HepG2 (cell line): ENCODE results near the gene GNG3. TPM values are rescaled to one million over a fixed set of nuclear protein-coding genes. Genes with fewer than 3 reads are reported as not detected.

ENCODE experiments used
- ETV6 ChIP-seq: sonication (generic); formaldehyde crosslinking; conservative IDR thresholded peaks from 2 replicates; pipeline ENCODE4 v1.4.0; 2020; ENCODE audit warnings: missing genetic modification reagents
- FOXJ3 ChIP-seq: sonication (generic); formaldehyde crosslinking; IDR thresholded peaks from 2 replicates; pipeline ENCODE4 v1.4.0; 2020; ENCODE audit warnings: missing genetic modification reagents, mild to moderate bottlenecking, borderline replicate concordance
- GATA4 ChIP-seq: sonication (generic); IDR thresholded peaks from 2 replicates; pipeline ENCODE4 v1.6.1; 2016; ENCODE audit warnings: antibody characterized with exemption, low read depth, borderline replicate concordance
- GPN1 ChIP-seq: sonication (generic); formaldehyde crosslinking; IDR thresholded peaks from 2 replicates; pipeline ENCODE4 v1.5.1; 2020; ENCODE audit warnings: missing genetic modification reagents, borderline replicate concordance
- HNRNPK ChIP-seq: fragments of 200-400 bp; formaldehyde crosslinking; IDR thresholded peaks from 2 replicates; pipeline ENCODE4 v1.6.1; 2018; ENCODE audit warnings: low read length, low read depth, moderate library complexity, mild to moderate bottlenecking; ENCODE audit not compliant: poor library complexity, severe bottlenecking
- MBNL3 ChIP-seq: fragments of 250-450 bp; sonication (Bioruptor Pico); conservative IDR thresholded peaks from 2 replicates; pipeline ENCODE4 v1.8.0; 2022; ENCODE audit warnings: mild to moderate bottlenecking, inconsistent platforms
- PRPF4 ChIP-seq: fragments of 200-400 bp; formaldehyde crosslinking; IDR thresholded peaks from 2 replicates; pipeline ENCODE4 v1.6.1; 2016; ENCODE audit warnings: low read length, low read depth; ENCODE audit not compliant: poor library complexity, severe bottlenecking
- SCMH1 ChIP-seq: sonication (generic); formaldehyde crosslinking; IDR thresholded peaks from 2 replicates; pipeline ENCODE4 v1.9.0; 2021; ENCODE audit warnings: missing genetic modification reagents, mild to moderate bottlenecking, borderline replicate concordance
- SP1 ChIP-seq, 2 experiments: fragments of 450-650 bp in 1 of 2; sonication (generic) in 1 of 2; formaldehyde crosslinking in 1 of 2; IDR thresholded peaks; 2 replicates each; pipeline versions ENCODE4 v1.4.0 to v1.6.1; 2016 to 2020; ENCODE audit warnings: missing genetic modification reagents in 1 of 2
- TCF7L2 ChIP-seq: IDR thresholded peaks from 2 replicates; pipeline ENCODE4 v1.6.1; 2011; ENCODE audit warnings: mild to moderate bottlenecking, low read depth, low read length, moderate library complexity
- YEATS2 ChIP-seq: sonication (generic); formaldehyde crosslinking; IDR thresholded peaks from 2 replicates; pipeline ENCODE4 v1.4.0; 2020; ENCODE audit warnings: missing genetic modification reagents, borderline replicate concordance
- ZNF138 ChIP-seq: sonication (generic); formaldehyde crosslinking; IDR thresholded peaks from 2 replicates; pipeline ENCODE4 v1.5.0; 2020; ENCODE audit warnings: mild to moderate bottlenecking, low read depth, missing genetic modification reagents
- ZNF335 ChIP-seq: sonication (generic); formaldehyde crosslinking; IDR thresholded peaks from 2 replicates; pipeline ENCODE4 v1.4.0; 2020; ENCODE audit warnings: missing genetic modification reagents
- ZNF367 ChIP-seq: sonication (generic); formaldehyde crosslinking; IDR thresholded peaks from 2 replicates; pipeline ENCODE4 v1.4.0; 2020; ENCODE audit warnings: missing genetic modification reagents, borderline replicate concordance
- ZNF549 ChIP-seq: sonication (generic); formaldehyde crosslinking; IDR thresholded peaks from 2 replicates; pipeline ENCODE4 v1.5.0; 2020; ENCODE audit warnings: missing genetic modification reagents
- ZNF891 ChIP-seq: sonication (generic); formaldehyde crosslinking; IDR thresholded peaks from 2 replicates; pipeline ENCODE4 v1.5.0; 2020; ENCODE audit warnings: mild to moderate bottlenecking, missing genetic modification reagents
- polyA plus RNA-seq, 8 experiments: library from polyadenylated mRNA; depleted of rRNA in 3 of 8; stranded (reverse) in 7 of 8; unstranded in 1 of 8; fragments of >200 nt; fragmentation: Illumina TruSeq in 4 of 8; extraction: Trizol in 4 of 8; gene quantifications; 2 replicates each; pipeline versions ENCODE4 v1.2.1 to v1.2.3, GENCODE V29; 2011 to 2016; ENCODE audit warnings: low read depth in 4 of 8, missing spikeins in 1 of 8, mixed read lengths in 1 of 8; ENCODE audit not compliant: insufficient read depth in 1 of 8
- total RNA-seq, 5 experiments: library from RNA; depleted of rRNA; stranded (reverse); fragments of >200 nt; fragmentation: Illumina TruSeq; extraction: Trizol; gene quantifications; 2 replicates each; pipeline ENCODE4 v1.2.3, GENCODE V29; 2016; ENCODE audit warnings: low read depth in 1 of 5
- TF ChIP-seq, protein P1 (sequence below): sonication (generic); formaldehyde crosslinking; IDR thresholded peaks from 2 replicates; pipeline ENCODE4 v1.5.1; 2020; ENCODE audit warnings: mild to moderate bottlenecking, missing genetic modification reagents, borderline replicate concordance
- TF ChIP-seq, protein P2 (sequence below): sonication (generic); formaldehyde crosslinking; IDR thresholded peaks from 2 replicates; pipeline ENCODE4 v1.5.0; 2020; ENCODE audit warnings: mild to moderate bottlenecking, missing genetic modification reagents
- TF ChIP-seq, protein P3 (sequence below): sonication (generic); formaldehyde crosslinking; IDR thresholded peaks from 2 replicates; pipeline ENCODE4 v1.4.0; 2020; ENCODE audit warnings: low read depth, missing genetic modification reagents
- TF ChIP-seq, protein P4 (sequence below): sonication (generic); formaldehyde crosslinking; IDR thresholded peaks from 2 replicates; pipeline ENCODE4 v1.4.0; 2020; ENCODE audit warnings: missing genetic modification reagents, borderline replicate concordance

GNG3 gene
- total and polyA plus RNA-seq, 2 of the 13 experiments (the other 11 are each of a cell fraction or from before 2014, with no cell fraction given) = not detected

DNA sequence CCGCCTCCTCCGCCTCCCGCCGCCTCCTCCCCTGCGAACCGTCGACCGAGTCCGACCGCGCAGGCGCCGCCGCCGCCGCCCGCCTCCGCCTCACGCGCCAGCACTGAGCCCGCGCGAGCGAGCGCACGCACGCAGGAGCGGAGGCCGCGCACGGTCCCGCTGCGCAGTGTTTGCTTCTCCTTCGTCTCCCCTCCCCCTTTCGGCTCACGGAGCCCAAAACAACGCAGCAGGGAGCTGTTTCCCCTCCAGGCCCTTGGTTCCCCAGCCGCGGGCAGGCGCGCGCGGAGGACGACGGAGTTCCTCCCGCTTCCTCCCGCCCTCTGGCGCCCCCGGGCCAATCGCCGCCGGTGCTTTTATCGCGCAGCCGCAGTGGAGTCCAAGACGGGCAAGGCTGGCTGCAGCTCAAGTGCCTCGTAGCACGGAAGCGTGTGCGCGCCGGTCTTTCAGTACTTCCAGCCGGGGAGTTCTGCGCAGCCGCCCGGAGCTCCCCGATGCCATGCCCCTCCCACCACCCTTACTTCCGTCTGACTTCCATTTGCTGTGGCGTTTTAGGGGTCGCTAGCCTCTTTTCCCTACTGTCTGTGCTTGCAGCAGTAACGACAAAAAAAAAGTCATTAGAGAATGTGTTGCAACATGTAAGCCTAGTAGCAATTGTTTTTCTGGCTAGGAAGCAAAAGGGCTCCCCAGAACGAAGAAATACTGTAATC, 19.8 kb downstream of the GNG3 start, which contains the start of gene HNRNPUL2 (continued):
- TF ChIP-seq, protein P1, sequence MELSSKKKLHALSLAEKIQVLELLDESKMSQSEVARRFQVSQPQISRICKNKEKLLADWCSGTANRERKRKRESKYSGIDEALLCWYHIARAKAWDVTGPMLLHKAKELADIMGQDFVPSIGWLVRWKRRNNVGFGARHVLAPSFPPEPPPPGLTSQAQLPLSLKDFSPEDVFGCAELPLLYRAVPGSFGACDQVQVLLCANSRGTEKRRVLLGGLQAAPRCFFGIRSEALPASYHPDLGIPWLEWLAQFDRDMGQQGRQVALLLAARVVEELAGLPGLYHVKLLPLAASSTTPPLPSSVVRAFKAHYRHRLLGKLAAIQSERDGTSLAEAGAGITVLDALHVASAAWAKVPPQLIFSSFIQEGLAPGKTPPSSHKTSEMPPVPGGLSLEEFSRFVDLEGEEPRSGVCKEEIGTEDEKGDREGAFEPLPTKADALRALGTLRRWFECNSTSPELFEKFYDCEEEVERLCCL (CRISPR knock-in tag) = peak; percentile 78; the same call in 1 of the 2 replicates
- peak; percentile 84; the same call in 1 of the 2 replicates for TF ChIP-seq ZNF367 (CRISPR knock-in tag)
- TF ChIP-seq ZNF549 (CRISPR knock-in tag) = no peak
- TF ChIP-seq PRPF4 = no peak
- TF ChIP-seq ETV6 (CRISPR knock-in tag) = peak; percentile 92
- TF ChIP-seq YEATS2 (CRISPR knock-in tag) = peak; percentile 88
- TF ChIP-seq, protein P2, sequence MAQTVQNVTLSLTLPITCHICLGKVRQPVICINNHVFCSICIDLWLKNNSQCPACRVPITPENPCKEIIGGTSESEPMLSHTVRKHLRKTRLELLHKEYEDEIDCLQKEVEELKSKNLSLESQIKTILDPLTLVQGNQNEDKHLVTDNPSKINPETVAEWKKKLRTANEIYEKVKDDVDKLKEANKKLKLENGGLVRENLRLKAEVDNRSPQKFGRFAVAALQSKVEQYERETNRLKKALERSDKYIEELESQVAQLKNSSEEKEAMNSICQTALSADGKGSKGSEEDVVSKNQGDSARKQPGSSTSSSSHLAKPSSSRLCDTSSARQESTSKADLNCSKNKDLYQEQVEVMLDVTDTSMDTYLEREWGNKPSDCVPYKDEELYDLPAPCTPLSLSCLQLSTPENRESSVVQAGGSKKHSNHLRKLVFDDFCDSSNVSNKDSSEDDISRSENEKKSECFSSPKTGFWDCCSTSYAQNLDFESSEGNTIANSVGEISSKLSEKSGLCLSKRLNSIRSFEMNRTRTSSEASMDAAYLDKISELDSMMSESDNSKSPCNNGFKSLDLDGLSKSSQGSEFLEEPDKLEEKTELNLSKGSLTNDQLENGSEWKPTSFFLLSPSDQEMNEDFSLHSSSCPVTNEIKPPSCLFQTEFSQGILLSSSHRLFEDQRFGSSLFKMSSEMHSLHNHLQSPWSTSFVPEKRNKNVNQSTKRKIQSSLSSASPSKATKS = no peak
- TF ChIP-seq FOXJ3 (CRISPR knock-in tag) = peak; percentile 42
- peak; percentile 71; the same call in 1 of the 2 replicates for TF ChIP-seq ZNF138 (CRISPR knock-in tag)
- TF ChIP-seq HNRNPK = peak; percentile 87
- no peak for TF ChIP-seq SP1 (IDR thresholded peaks at IDR 0.05)
- TF ChIP-seq SP1 (CRISPR knock-in tag; IDR thresholded peaks at IDR 0.05) = peak; percentile 64
- TF ChIP-seq GPN1 (CRISPR knock-in tag) = 0 out of 2 replicates have a peak, but pooled peaks have one; percentile 17
- no peak for TF ChIP-seq MBNL3
- TF ChIP-seq TCF7L2 = no peak
- TF ChIP-seq GATA4 = peak; percentile 67; the same call in 1 of the 2 replicates
- TF ChIP-seq, protein P3, sequence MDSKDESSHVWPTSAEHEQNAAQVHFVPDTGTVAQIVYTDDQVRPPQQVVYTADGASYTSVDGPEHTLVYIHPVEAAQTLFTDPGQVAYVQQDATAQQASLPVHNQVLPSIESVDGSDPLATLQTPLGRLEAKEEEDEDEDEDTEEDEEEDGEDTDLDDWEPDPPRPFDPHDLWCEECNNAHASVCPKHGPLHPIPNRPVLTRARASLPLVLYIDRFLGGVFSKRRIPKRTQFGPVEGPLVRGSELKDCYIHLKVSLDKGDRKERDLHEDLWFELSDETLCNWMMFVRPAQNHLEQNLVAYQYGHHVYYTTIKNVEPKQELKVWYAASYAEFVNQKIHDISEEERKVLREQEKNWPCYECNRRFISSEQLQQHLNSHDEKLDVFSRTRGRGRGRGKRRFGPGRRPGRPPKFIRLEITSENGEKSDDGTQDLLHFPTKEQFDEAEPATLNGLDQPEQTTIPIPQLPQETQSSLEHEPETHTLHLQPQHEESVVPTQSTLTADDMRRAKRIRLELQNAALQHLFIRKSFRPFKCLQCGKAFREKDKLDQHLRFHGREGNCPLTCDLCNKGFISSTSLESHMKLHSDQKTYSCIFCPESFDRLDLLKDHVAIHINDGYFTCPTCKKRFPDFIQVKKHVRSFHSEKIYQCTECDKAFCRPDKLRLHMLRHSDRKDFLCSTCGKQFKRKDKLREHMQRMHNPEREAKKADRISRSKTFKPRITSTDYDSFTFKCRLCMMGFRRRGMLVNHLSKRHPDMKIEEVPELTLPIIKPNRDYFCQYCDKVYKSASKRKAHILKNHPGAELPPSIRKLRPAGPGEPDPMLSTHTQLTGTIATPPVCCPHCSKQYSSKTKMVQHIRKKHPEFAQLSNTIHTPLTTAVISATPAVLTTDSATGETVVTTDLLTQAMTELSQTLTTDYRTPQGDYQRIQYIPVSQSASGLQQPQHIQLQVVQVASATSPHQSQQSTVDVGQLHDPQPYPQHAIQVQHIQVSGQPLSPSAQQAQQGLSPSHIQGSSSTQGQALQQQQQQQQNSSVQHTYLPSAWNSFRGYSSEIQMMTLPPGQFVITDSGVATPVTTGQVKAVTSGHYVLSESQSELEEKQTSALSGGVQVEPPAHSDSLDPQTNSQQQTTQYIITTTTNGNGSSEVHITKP (CRISPR knock-in tag) = no peak; the same call in 1 of the 2 replicates
- TF ChIP-seq SCMH1 (CRISPR knock-in tag) = no peak
- TF ChIP-seq, protein P4, sequence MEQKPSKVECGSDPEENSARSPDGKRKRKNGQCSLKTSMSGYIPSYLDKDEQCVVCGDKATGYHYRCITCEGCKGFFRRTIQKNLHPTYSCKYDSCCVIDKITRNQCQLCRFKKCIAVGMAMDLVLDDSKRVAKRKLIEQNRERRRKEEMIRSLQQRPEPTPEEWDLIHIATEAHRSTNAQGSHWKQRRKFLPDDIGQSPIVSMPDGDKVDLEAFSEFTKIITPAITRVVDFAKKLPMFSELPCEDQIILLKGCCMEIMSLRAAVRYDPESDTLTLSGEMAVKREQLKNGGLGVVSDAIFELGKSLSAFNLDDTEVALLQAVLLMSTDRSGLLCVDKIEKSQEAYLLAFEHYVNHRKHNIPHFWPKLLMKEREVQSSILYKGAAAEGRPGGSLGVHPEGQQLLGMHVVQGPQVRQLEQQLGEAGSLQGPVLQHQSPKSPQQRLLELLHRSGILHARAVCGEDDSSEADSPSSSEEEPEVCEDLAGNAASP = peak; percentile 63; the same call in 1 of the 2 replicates
- peak; percentile 84 for TF ChIP-seq ZNF335 (CRISPR knock-in tag)
- peak; percentile 94 for TF ChIP-seq ZNF891
